Measurements from ENCODE around the gene GRK5. TPM values are rescaled to one million over a fixed set of nuclear protein-coding genes. Genes with fewer than 3 reads are reported as not detected.
A peak's percentile ranks its signal among the peaks of the same experiment; 100 is the strongest.

Gene GRK5
- total RNA-seq, 1 donor, result 1.8 TPM

GRCh38 chr10:119446441-119447277, 239.3 kb downstream of the GRK5 start:
- Histone ChIP-seq H3K4me3 (ENCODE audit: insufficient read depth, low read length) (no peak overlapping the region), H2AFZ (ENCODE audit: low read length) (no peak overlapping the region), H4K20me1 (ENCODE audit: insufficient read depth, low read length) (peaks cover 12% of the 10 kb centered on the region), H3K27ac (ENCODE audit: low read depth, low read length) (no peak overlapping the region), H3K79me2 (ENCODE audit: insufficient read depth, low read length) (no peaks in the 10 kb centered on the region), H3K9me3 (ENCODE audit: low read depth, low read length) (no peaks in the 10 kb centered on the region), H3K4me2 (ENCODE audit: insufficient read depth, low read length) (no peak overlapping the region), H3K27me3 (ENCODE audit: insufficient read depth, low read length) (no peaks in the 10 kb centered on the region), H3K4me1 (ENCODE audit: insufficient read depth, low read length) (peaks cover 14% of the 10 kb centered on the region), H3K36me3 (ENCODE audit: insufficient read depth, low read length) (no peaks in the 10 kb centered on the region)
- no peak for TF ChIP-seq CTCF (IDR thresholded peaks at IDR 0.05; ENCODE audit: extremely low read depth, low read depth, low read length)
- no peak for DNase-seq (ENCODE audit: insufficient read length, low spot score, missing footprints)

- H3K27me3 ChIP-seq (ENCODE audit: insufficient read depth, low read length), result no peaks in the 10 kb centered on the region
- peaks cover 12% of the 10 kb centered on the region for H4K20me1 ChIP-seq (ENCODE audit: insufficient read depth, low read length)
- H3K4me1 ChIP-seq (ENCODE audit: insufficient read depth, low read length), result peaks cover 12% of the 10 kb centered on the region
- H3K79me2 ChIP-seq (ENCODE audit: insufficient read depth, low read length), result no peaks in the 10 kb centered on the region
- no peak for DNase-seq (ENCODE audit: insufficient read length, low spot score, missing footprints)
- no peak overlapping the region for H3K27ac ChIP-seq (ENCODE audit: low read depth, low read length)
- no peak overlapping the region for H3K4me3 ChIP-seq (ENCODE audit: insufficient read depth, low read length)
- no peak overlapping the region for H2AFZ ChIP-seq (ENCODE audit: low read length)
- no peaks in the 10 kb centered on the region for H3K36me3 ChIP-seq (ENCODE audit: insufficient read depth, low read length)
- no peaks in the 10 kb centered on the region for H3K9me3 ChIP-seq (ENCODE audit: low read depth, low read length)
- H3K4me2 ChIP-seq (ENCODE audit: insufficient read depth, low read length), result no peak overlapping the region
- TF ChIP-seq CTCF (IDR thresholded peaks at IDR 0.05; ENCODE audit: extremely low read depth, low read depth, low read length), result no peak
Measured at GRCh38 chr10:119447421-119447820, 240.1 kb downstream of the GRK5 start.

DNA sequence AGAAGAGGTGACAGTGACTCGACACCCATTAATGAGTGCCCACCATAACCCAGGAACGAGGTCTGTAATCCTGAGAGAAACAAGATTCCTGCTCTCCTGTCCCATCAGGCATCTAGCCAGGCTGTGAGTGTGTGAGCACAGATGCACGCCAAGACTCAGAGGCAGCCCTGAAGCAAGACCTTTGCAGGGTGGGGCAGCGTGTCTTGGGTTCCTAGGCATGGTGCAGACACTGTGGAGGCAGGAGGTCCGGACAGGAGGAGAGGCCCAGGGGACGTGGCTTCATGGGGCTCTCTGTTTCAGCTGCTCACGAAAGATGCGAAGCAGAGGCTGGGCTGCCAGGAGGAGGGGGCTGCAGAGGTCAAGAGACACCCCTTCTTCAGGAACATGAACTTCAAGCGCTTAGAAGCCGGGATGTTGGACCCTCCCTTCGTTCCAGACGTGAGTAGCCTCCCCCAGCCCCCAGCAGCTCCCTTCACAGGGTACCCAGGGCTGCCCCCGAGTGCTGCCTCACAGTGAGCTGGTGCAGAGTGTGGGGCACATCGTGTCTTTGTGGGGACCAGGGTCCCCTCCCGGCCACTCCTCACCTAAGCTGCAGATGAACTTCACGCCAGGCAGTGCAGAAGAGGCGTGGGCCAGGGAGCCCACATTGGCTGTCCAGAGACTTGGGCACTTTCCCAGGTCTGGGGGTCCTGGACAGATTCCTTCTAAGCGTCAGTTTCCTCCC, 240.6 kb downstream of the GRK5 start:
- no peaks in the 10 kb centered on the region for H3K9me3 ChIP-seq (ENCODE audit: low read depth, low read length)
- no peak for TF ChIP-seq CTCF (IDR thresholded peaks at IDR 0.05; ENCODE audit: extremely low read depth, low read depth, low read length)
- no peaks in the 10 kb centered on the region for H3K79me2 ChIP-seq (ENCODE audit: insufficient read depth, low read length)
- no peaks in the 10 kb centered on the region for H3K36me3 ChIP-seq (ENCODE audit: insufficient read depth, low read length)
- H3K4me1 ChIP-seq (ENCODE audit: insufficient read depth, low read length), result peaks cover 12% of the 10 kb centered on the region
- peak; percentile 54 for DNase-seq (ENCODE audit: insufficient read length, low spot score, missing footprints)
- no peak overlapping the region for H3K27ac ChIP-seq (ENCODE audit: low read depth, low read length)
- no peak overlapping the region for H2AFZ ChIP-seq (ENCODE audit: low read length)
- H3K27me3 ChIP-seq (ENCODE audit: insufficient read depth, low read length), result no peaks in the 10 kb centered on the region
- no peak overlapping the region for H3K4me2 ChIP-seq (ENCODE audit: insufficient read depth, low read length)
- peaks cover 12% of the 10 kb centered on the region for H4K20me1 ChIP-seq (ENCODE audit: insufficient read depth, low read length)
- no peak overlapping the region for H3K4me3 ChIP-seq (ENCODE audit: insufficient read depth, low read length)
